HepG2 (cell line): ENCODE data around the gene NBPF1. TPM values are rescaled to one million over a fixed set of nuclear protein-coding genes. Genes with fewer than 3 reads are reported as not detected.
A peak's percentile ranks its signal among the peaks of the same experiment; 100 is the strongest.
"Not testable (repeated sequence)": the region's sequence is repeated elsewhere in the genome, so short reads cannot be mapped to it uniquely, and the experiment has no call there.

Source experiments
- ATAC-seq: fragments of 200-7000 bp; cut with Tn5 transposase; 3 replicates; pipeline ENCODE4 v1.9.1; 2020; ENCODE audit warnings: mild to moderate bottlenecking, moderate library complexity
- BruUV-seq: library from RNA; stranded (reverse); fragments of 400-500 nt; replicated peaks from 2 replicates; lab custom pipeline; 2021; lab: Mats Ljungman, UMichigan
- CTCF ChIA-PET: fragments of 300-600 bp; formaldehyde crosslinking; extraction: SDS; loops from one replicate; lab custom pipeline; 2021; ENCODE audit warnings: low total read pairs, inconsistent platforms, low intra/inter-chr PET ratio; lab: Yijun Ruan, JAX
- POLR2A ChIA-PET: fragments of 350-600 bp; sonication (Branson Sonifier 250); formaldehyde crosslinking; loops from one replicate; lab custom pipeline; 2020; ENCODE audit warnings: antibody characterized with exemption, inconsistent platforms; lab: Yijun Ruan, JAX
- DNase-seq: peaks from one replicate; pipeline ENCODE4 v3.0.0-alpha.2; 2015; ENCODE audit warnings: low spot score
- FAIRE-seq: peaks from 3 replicates; lab custom pipeline; 2011; peaks lifted over from hg19 to GRCh38; lab: Jason Lieb, UNC
- H2AFZ ChIP-seq: one replicate; pipeline ENCODE4 v1.6.1; 2011; ENCODE audit warnings: low read length, inconsistent platforms
- H3K27ac ChIP-seq: fragments of 300-600 bp; 3 replicates; pipeline ENCODE4 v1.8.0; 2011; ENCODE audit warnings: mixed run types, mild to moderate bottlenecking, mixed read lengths, low read length, inconsistent platforms; ENCODE audit not compliant: insufficient read depth; ENCODE audit errors: extremely low read length
- H3K27me3 ChIP-seq, 2 experiments: fragments of 200-600 bp in 1 of 2; 2 replicates in 1 of 2; 3 replicates in 1 of 2; pipeline versions ENCODE4 v1.6.0 to v1.8.0; 2011; ENCODE audit warnings: low read length in 2 of 2, mild to moderate bottlenecking in 2 of 2, moderate library complexity in 2 of 2, inconsistent platforms in 1 of 2; ENCODE audit not compliant: insufficient read depth in 2 of 2, control insufficient read depth in 1 of 2
- H3K36me3 ChIP-seq, 2 experiments: fragments of 200-600 bp in 1 of 2; replicated peaks in 1 of 2; 2 replicates in 1 of 2; 3 replicates in 1 of 2; pipeline versions ENCODE4 v1.5.1 to v1.8.0; 2011; ENCODE audit warnings: low read length in 2 of 2, inconsistent platforms in 1 of 2; ENCODE audit not compliant: insufficient read depth in 2 of 2, control insufficient read depth in 1 of 2
- H3K4me1 ChIP-seq: 2 replicates; pipeline ENCODE4 v1.5.1; 2012; ENCODE audit warnings: low read length, inconsistent platforms; ENCODE audit not compliant: insufficient read depth
- H3K4me2 ChIP-seq: 2 replicates; pipeline ENCODE4 v1.6.0; 2011; ENCODE audit warnings: low read depth, low read length, inconsistent platforms
- H3K4me3 ChIP-seq, 3 experiments: fragments of 200-600 bp in 1 of 3; sonication (generic), shearing (Covaris generic) in 1 of 3; replicated peaks in 1 of 3; 2 replicates each; pipeline ENCODE4 v1.5.1; 2011 to 2016; ENCODE audit warnings: low read length in 3 of 3, inconsistent platforms in 2 of 3, low read depth in 2 of 3, mild to moderate bottlenecking in 2 of 3, control low read depth in 1 of 3, mixed read lengths in 1 of 3; ENCODE audit not compliant: insufficient read depth in 1 of 3
- H3K79me2 ChIP-seq: one replicate; pipeline ENCODE4 v1.6.1; 2011; ENCODE audit warnings: low read length, inconsistent platforms; ENCODE audit not compliant: insufficient read depth
- H3K9ac ChIP-seq: 2 replicates; pipeline ENCODE4 v1.6.0; 2011; ENCODE audit warnings: mild to moderate bottlenecking, low read depth, low read length, inconsistent platforms; ENCODE audit not compliant: insufficient read depth
- H3K9me3 ChIP-seq: 2 replicates; pipeline ENCODE4 v1.5.1; 2012; ENCODE audit warnings: mild to moderate bottlenecking, low read length
- H4K20me1 ChIP-seq: 2 replicates; pipeline ENCODE4 v1.6.0; 2011; ENCODE audit warnings: inconsistent platforms, mild to moderate bottlenecking, low read length, moderate library complexity; ENCODE audit not compliant: insufficient read depth
- ATM ChIP-seq: fragments of 450-650 bp; IDR thresholded peaks from 2 replicates; pipeline ENCODE4 v1.7.1; 2017; ENCODE audit warnings: mild to moderate bottlenecking, borderline replicate concordance
- CREB1 ChIP-seq, 2 experiments: fragments of 450-650 bp in 1 of 2; IDR thresholded peaks; 2 replicates each; pipeline ENCODE4 v1.6.1; 2016 to 2017; ENCODE audit warnings: control low read depth in 1 of 2, mild to moderate bottlenecking in 1 of 2, missing compliant biosample characterization in 1 of 2, missing genetic modification characterization in 1 of 2
- ELF1 ChIP-seq: sonication (generic); formaldehyde crosslinking; IDR thresholded peaks from 2 replicates; pipeline ENCODE4 v1.4.0; 2020; ENCODE audit warnings: missing genetic modification reagents
- ERF ChIP-seq: IDR thresholded peaks from 2 replicates; pipeline ENCODE4 v1.6.1; 2018; ENCODE audit warnings: missing biosample characterization, missing genetic modification reagents
- FOXK1 ChIP-seq: sonication (generic); formaldehyde crosslinking; IDR thresholded peaks from 2 replicates; pipeline ENCODE4 v1.4.0; 2020; ENCODE audit warnings: low read depth, missing genetic modification reagents, borderline replicate concordance
- FOXP4 ChIP-seq: sonication (generic); formaldehyde crosslinking; IDR thresholded peaks from 2 replicates; pipeline ENCODE4 v1.4.0; 2020; ENCODE audit warnings: missing genetic modification reagents
- HBP1 ChIP-seq: IDR thresholded peaks from 2 replicates; pipeline ENCODE4 v1.6.1; 2016; ENCODE audit warnings: low read depth, control low read depth
- HDAC2 ChIP-seq: sonication (generic); formaldehyde crosslinking; IDR thresholded peaks from 2 replicates; pipeline ENCODE4 v1.4.0; 2020; ENCODE audit warnings: missing genetic modification reagents
- IRF2 ChIP-seq: IDR thresholded peaks from 2 replicates; pipeline ENCODE4 v1.6.1; 2018; ENCODE audit warnings: missing genetic modification reagents, missing compliant biosample characterization
- PATZ1 ChIP-seq: sonication (generic); formaldehyde crosslinking; IDR thresholded peaks from 2 replicates; pipeline ENCODE4 v1.4.0; 2020; ENCODE audit warnings: missing genetic modification reagents
- SMAD3 ChIP-seq: sonication (generic); formaldehyde crosslinking; IDR thresholded peaks from 2 replicates; pipeline ENCODE4 v1.4.0; 2020; ENCODE audit warnings: missing genetic modification reagents
- SMC3 ChIP-seq: IDR thresholded peaks from 2 replicates; pipeline ENCODE4 v1.6.1; 2011; ENCODE audit warnings: low read length, improper control_type of control experiment
- TEAD3 ChIP-seq: optimal IDR thresholded peaks from 2 replicates; pipeline ENCODE3; 2016; ENCODE audit warnings: borderline replicate concordance
- ZFP90 ChIP-seq: sonication (generic); formaldehyde crosslinking; IDR thresholded peaks from 2 replicates; pipeline ENCODE4 v1.8.0; 2022; ENCODE audit warnings: missing genetic modification reagents, mild to moderate bottlenecking, inconsistent platforms, borderline replicate concordance
- ZNF12 ChIP-seq: sonication (generic); formaldehyde crosslinking; IDR thresholded peaks from 2 replicates; pipeline ENCODE4 v1.5.0; 2020; ENCODE audit warnings: missing genetic modification reagents
- ZNF335 ChIP-seq: sonication (generic); formaldehyde crosslinking; IDR thresholded peaks from 2 replicates; pipeline ENCODE4 v1.4.0; 2020; ENCODE audit warnings: missing genetic modification reagents
- ZNF580 ChIP-seq: IDR thresholded peaks from 2 replicates; pipeline ENCODE4 v1.6.1; 2016; ENCODE audit warnings: low read depth, borderline replicate concordance
- ZSCAN9 ChIP-seq: IDR thresholded peaks from 2 replicates; pipeline ENCODE4 v1.6.1; 2016; ENCODE audit warnings: borderline replicate concordance
- WGBS: methylation state at CpG from one replicate; pipeline ENCODE4 v1.1.6; 2017; ENCODE audit warnings: low lambda C conversion rate; 5-methylcytosine and 5-hydroxymethylcytosine counted together
- in situ Hi-C: cut with HindIII; loops from 2 replicates; pipeline ENCODE4 v1.10.0; 2017; ENCODE audit warnings: low pct_unique_long_range_greater_than_20kb; ENCODE audit not compliant: extremely low pct_ligation_motif_present
- intact Hi-C: fragments of 100-400 bp; cut with micrococcal nuclease; formaldehyde crosslinking; loops from one replicate; pipeline ENCODE4 v1.10.0; 2022; ENCODE audit not compliant: unreplicated experiment
- polyA plus RNA-seq, 8 experiments: library from polyadenylated mRNA; depleted of rRNA in 3 of 8; stranded (reverse) in 7 of 8; unstranded in 1 of 8; fragments of >200 nt; fragmentation: Illumina TruSeq in 4 of 8; extraction: Trizol in 4 of 8; gene quantifications; 2 replicates each; pipeline versions ENCODE4 v1.2.1 to v1.2.3, GENCODE V29; 2011 to 2016; ENCODE audit warnings: low read depth in 4 of 8, missing spikeins in 1 of 8, mixed read lengths in 1 of 8; ENCODE audit not compliant: insufficient read depth in 1 of 8
- total RNA-seq, 5 experiments: library from RNA; depleted of rRNA; stranded (reverse); fragments of >200 nt; fragmentation: Illumina TruSeq; extraction: Trizol; gene quantifications; 2 replicates each; pipeline ENCODE4 v1.2.3, GENCODE V29; 2016; ENCODE audit warnings: low read depth in 1 of 5

Gene NBPF1
- total and polyA plus RNA-seq, 2 of the 13 experiments (the other 11 are each of a cell fraction or from before 2014, with no cell fraction given) = 30.3 to 35.6 TPM

GRCh38 chr1:16651560-16651959, 38.2 kb upstream of the NBPF1 start:
- H3K9me3 ChIP-seq; H3K27me3 ChIP-seq; H3K9ac ChIP-seq; H3K4me3 ChIP-seq; CTCF ChIA-PET; H2AFZ ChIP-seq; H3K36me3 ChIP-seq; in situ Hi-C loops; H4K20me1 ChIP-seq; BruUV-seq; H3K4me2 ChIP-seq; H3K79me2 ChIP-seq; intact Hi-C loops; TF ChIP-seq CREB1 (CRISPR knock-in tag; IDR thresholded peaks at IDR 0.05): not testable (repeated sequence)
- FAIRE-seq (peak; percentile 49), DNase-seq (peak; percentile 71), ATAC-seq (peak; percentile 78)
- H3K4me1 ChIP-seq = peaks cover 33% of the 10 kb centered on the region
- peak overlapping the region; percentile 7 for H3K27ac ChIP-seq
- WGBS = 96% methylated on average over 1 of the region's 1 CpG
- POLR2A ChIA-PET = interaction anchor here (1.1 kb wide), 1 partner anchor 43 kb away, joined by 3 read pairs; no protein-coding TSS in a partner anchor
- TF ChIP-seq HBP1 = 0 out of 2 replicates have a peak, but pooled peaks have one; percentile 26
- 0 out of 2 replicates have a peak, but pooled peaks have one; percentile 25 for TF ChIP-seq ZFP90 (CRISPR knock-in tag)
- 0 out of 2 replicates have a peak, but pooled peaks have one; percentile 20 for TF ChIP-seq HDAC2 (CRISPR knock-in tag)
- TF ChIP-seq FOXP4 (CRISPR knock-in tag) = 0 out of 2 replicates have a peak, but pooled peaks have one; percentile 14
- TF ChIP-seq CREB1 (IDR thresholded peaks at IDR 0.05) = 0 out of 2 replicates have a peak, but pooled peaks have one; percentile 15
- TF ChIP-seq PATZ1 = peak; percentile 30; the same call in 1 of the 2 replicates
- 0 out of 2 replicates have a peak, but pooled peaks have one; percentile 64 for TF ChIP-seq ZNF580 (CRISPR knock-in tag)
- TF ChIP-seq ATM = 0 out of 2 replicates have a peak, but pooled peaks have one; percentile 54
- peak; percentile 56; the same call in 1 of the 2 replicates for TF ChIP-seq ERF (CRISPR knock-in tag)
- 0 out of 2 replicates have a peak, but pooled peaks have one; percentile 46 for TF ChIP-seq IRF2 (CRISPR knock-in tag)
- 0 out of 2 replicates have a peak, but pooled peaks have one; percentile 13 for TF ChIP-seq ELF1 (CRISPR knock-in tag)
- TF ChIP-seq SMC3 = peak; percentile 23; the same call in 1 of the 2 replicates
- TF ChIP-seq ZNF12 (CRISPR knock-in tag) = peak; percentile 57; the same call in 1 of the 2 replicates
- TF ChIP-seq TEAD3 (CRISPR knock-in tag) = peak; percentile 21
- peak; percentile 53; the same call in 1 of the 2 replicates for TF ChIP-seq ZSCAN9
- TF ChIP-seq FOXK1 = peak; percentile 45; the same call in 1 of the 2 replicates
- TF ChIP-seq SMAD3 (CRISPR knock-in tag) = peak; percentile 64; the same call in 1 of the 2 replicates
- peak; percentile 78 for TF ChIP-seq ZNF335
